H7 (cell line): ENCODE results near the gene LCN12. TPM values are rescaled to one million over a fixed set of nuclear protein-coding genes. Genes with fewer than 3 reads are reported as not detected.

ENCODE experiments used
- DNase-seq: peaks from one replicate; pipeline ENCODE4 v3.0.0; 2012
- H3K27me3 ChIP-seq: 2 replicates; pipeline ENCODE4 v1.6.0; 2011; ENCODE audit warnings: mild to moderate bottlenecking, low read length; ENCODE audit not compliant: control insufficient read depth, insufficient read depth
- H3K36me3 ChIP-seq: replicated peaks from 2 replicates; pipeline ENCODE4 v1.5.1; 2011; ENCODE audit warnings: low read length; ENCODE audit not compliant: control insufficient read depth, insufficient read depth
- H3K4me3 ChIP-seq: 2 replicates; pipeline ENCODE4 v1.5.1; 2011; ENCODE audit warnings: low read depth, mild to moderate bottlenecking, control low read depth, low read length, moderate library complexity; ENCODE audit not compliant: insufficient read depth
- total RNA-seq: library from RNA; depleted of rRNA; stranded (reverse); fragments of >200 nt; shearing (Covaris generic); gene quantifications from 2 replicates; pipeline ENCODE4 v1.2.3, GENCODE V29; 2014

LCN12 gene
- total RNA-seq, 1 experiment from 2014 or later: 0.38 TPM

DNA sequence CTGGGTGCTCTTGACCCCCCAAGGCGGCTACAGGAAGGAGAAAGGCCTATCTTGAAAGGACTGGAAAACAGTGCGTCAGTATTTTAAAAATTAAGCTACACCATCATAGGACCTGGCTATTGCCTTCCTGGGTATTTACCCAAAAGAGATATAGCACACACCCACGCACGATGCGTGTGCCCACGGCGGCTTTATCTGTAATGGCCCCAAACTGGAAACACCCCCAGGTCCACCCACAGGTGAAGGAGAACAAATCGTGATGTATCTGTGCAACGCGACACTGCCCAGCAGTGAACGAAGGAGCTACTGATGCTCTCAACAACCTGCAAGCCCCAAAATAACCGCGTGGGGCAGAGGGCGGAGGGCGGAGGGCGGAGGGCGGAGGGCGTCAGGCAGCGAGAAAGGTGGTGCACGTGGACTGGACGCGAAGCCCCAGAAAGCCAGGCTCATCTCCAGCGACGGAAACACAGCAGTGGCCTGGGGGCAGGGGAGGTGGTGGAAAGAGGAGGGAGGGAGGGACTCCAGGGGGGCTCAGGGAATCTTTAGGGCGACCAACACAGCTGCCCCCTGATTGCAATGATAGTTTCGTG is 12.9 kb downstream of the LCN12 start:
- H3K4me3 ChIP-seq: no peak overlapping the region
- no peaks in the 10 kb centered on the region for H3K36me3 ChIP-seq
- no peaks in the 10 kb centered on the region for H3K27me3 ChIP-seq
- no peak for DNase-seq

DNA sequence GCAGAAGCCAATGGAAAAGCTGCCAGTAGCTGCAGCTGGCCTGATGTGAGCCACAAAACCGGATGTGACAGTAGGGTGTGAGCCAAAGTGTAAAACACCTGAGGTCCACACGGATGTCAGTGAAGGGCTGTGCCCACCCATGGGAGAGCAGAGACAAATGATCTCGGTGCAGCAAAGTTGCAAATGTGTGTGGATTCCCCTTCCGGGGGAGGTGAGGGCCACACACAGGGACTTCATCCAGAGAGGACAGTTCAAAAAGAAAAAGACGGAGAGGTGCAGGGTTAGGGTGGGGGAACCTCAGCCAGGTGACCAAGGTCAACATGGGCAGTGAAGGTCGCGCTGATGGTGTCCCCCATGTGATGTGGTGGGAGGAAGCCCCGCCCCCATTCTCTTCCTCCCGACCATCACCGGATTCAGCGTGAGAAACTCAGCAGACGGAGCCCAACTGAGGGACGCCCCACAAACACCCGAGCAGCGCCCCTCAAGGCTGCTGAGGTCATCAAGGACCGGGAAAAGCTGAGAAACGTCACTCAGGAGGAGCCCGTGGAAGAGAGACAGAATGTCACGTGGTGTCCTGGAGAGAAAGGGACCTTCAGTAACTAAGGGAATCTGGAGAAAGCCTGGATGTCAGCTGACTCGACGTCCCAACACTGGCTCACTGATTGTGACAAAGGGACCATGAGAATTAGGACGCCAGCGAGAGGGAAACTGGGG is 13.9 kb downstream of the LCN12 start:
- DNase-seq: no peak
- H3K4me3 ChIP-seq: no peak overlapping the region
- H3K36me3 ChIP-seq: no peaks in the 10 kb centered on the region
- H3K27me3 ChIP-seq: no peaks in the 10 kb centered on the region

DNA sequence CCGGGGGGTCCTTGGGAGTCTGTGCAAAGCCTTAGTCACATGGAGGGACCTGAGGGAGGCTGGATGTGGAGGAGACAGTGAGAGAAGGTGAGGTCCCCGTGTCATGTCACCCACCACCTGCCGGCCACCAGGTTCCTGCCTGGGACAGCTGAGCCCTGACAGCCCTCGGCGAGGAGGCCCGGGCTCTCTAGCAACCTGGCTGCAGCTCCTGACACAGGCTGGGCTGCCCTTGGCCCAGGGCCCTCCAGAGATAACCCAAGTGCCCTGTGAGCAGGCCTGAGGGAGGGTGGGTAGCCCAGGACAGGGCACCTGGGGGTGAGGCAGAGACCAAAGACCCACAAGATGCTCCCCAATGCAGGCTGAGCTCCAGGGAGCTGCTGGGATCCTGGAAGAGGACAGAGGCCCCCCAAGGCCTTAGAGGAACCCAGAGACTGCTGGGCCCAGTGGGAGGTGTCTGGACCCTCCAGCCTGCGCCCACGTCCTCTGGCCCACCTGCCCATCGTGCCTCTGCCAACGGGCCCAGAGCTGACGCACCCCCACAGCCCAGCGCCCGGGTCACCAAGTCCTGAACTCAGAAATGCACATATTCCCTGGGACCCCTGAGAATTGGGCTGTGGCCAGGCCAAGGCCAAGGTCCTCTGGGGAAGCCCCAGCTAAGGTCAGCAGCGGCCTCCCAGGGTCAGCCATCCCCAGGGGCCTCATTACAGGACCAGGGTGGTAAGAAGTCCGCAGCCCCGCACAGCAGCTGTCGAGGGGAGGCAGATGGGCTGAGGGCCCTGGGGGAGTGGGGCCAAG is 16.5 kb downstream of the LCN12 start:
- H3K27me3 ChIP-seq: no peaks in the 10 kb centered on the region
- DNase-seq: no peak
- H3K4me3 ChIP-seq: no peak overlapping the region
- no peaks in the 10 kb centered on the region for H3K36me3 ChIP-seq

DNA sequence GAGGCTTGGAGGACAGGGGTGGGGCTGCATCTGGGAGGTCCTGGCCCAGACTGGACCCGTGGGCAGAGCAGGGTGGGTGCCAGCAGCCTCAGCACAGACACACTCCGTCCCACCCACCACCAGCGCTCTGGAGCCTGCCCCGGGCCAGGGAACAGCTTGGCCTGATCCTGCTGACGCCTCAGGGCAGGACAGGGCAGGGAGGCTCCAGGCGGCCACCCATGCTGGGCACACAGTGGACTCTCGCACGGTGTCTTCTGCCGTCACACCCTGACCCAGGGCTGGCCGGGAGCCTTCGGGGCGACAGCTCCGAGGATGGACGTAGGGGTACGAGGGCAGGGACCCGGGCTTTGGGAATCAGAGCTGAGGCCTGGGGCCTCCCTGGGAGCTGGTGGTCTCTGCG is 17.1 kb downstream of the LCN12 start:
- no peak overlapping the region for H3K4me3 ChIP-seq
- no peaks in the 10 kb centered on the region for H3K36me3 ChIP-seq
- H3K27me3 ChIP-seq: no peaks in the 10 kb centered on the region
- DNase-seq: no peak

DNA sequence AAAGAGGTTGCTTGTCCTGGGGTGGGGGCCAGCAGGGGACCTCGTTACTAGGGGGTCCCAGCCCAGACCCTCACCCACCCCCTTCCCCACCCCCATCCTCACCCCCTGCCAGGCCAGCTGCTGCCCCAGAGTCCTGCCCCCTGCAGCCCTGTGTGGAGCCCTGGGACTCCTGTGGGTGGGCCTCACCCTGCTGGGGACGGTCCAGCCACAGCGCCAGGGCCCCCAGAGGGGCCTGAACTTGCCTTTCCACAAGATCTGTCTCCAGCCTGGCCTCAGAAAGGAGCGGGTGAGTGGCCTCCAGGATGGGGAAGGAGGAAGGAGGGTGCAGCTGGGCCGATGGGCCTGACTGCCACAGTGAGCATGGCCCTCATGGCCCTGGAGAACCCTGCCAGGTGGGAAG is 17.7 kb downstream of the LCN12 start:
- H3K4me3 ChIP-seq: no peak overlapping the region
- H3K36me3 ChIP-seq: no peaks in the 10 kb centered on the region
- no peaks in the 10 kb centered on the region for H3K27me3 ChIP-seq
- DNase-seq: no peak

DNA sequence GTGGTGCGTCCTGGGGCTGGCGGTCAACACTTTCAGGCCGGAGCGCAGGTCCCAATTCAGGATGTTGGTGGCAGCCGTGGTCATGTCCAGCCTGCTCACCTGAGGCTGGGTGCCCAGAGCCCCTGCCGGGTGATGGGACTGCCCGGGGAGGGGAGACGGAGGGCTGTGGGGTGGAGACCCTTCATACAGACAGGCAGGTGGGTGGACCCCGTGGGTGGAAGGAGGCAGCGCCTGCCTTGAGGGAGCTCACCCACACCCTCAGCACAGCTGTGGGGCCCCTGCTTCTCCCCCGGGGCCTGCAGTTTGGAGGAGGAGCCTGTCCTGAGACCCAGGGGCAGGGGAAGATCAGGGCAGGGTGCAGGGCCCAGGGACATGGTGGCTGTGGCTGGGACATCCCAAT is 18.3 kb downstream of the LCN12 start:
- no peak for DNase-seq
- H3K4me3 ChIP-seq: no peak overlapping the region
- no peaks in the 10 kb centered on the region for H3K36me3 ChIP-seq
- H3K27me3 ChIP-seq: no peaks in the 10 kb centered on the region

DNA sequence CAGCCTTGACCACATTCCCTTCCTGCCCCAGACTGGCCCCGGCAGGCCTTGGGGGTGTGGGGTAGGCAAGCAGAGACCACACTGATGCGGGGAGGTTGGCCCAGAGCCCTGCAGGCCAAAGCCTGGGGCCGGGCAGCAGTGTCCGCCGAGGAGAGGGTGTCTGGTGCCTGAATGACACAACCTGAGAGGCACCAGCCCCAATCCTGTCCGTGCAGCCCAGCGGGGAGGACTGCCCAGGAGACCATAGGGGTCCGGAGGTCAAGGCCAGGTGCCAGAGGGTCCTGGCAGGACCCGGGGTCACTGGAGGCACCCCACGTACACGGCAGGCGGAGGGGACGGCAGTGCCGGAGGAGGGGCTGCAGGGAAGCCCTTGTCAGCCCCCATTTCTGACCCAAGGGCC is 19.7 kb downstream of the LCN12 start:
- Histone ChIP-seq H3K27me3 (no peaks in the 10 kb centered on the region), H3K36me3 (no peaks in the 10 kb centered on the region), H3K4me3 (no peak overlapping the region)
- no peak for DNase-seq

DNA sequence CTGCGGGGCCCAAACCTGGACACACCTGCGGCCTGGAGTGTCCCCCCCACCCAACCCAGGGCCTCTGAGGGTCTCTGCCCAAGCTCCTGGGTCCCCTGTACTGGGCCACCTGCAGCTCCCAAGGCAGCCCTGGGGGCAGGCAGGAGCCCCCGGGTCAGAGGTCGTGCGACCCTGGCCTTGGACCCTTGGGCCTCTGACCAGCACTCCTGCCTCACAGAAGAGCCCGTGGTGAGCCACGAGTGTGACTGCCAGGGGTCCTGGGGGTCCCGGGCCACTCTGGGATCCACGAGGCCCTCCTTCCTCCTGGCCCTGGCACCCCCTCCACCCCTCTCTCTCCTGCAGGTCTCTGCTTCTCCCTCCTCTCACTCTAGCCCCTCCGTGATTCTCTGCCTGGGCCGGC is 20.3 kb downstream of the LCN12 start:
- H3K36me3 ChIP-seq: no peaks in the 10 kb centered on the region
- no peak overlapping the region for H3K4me3 ChIP-seq
- peaks cover 2% of the 10 kb centered on the region; the same call in 1 of the 2 replicates for H3K27me3 ChIP-seq
- DNase-seq: no peak

DNA sequence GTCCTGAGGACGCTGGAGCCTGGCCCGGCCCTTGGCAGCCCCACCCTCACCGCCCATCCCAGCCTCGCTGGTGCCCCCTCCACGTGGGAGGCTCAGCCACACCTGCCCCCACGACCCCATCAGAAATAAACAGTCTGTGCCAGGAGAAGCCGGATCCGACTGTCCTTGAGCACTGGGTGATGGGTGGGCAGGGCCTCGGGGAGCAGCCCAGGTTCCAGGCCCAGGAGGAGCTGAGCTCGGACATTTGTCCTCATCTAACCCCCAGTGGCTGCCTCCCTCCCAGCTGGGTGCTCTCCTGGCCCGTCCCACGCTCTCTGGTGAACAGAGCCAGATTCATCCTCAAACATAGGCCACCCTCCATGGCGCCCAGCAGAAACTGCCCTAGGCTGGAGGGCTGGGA is 20.7 kb downstream of the LCN12 start:
- peaks cover 6% of the 10 kb centered on the region; the same call in 1 of the 2 replicates for H3K27me3 ChIP-seq
- no peak overlapping the region for H3K4me3 ChIP-seq
- H3K36me3 ChIP-seq: no peaks in the 10 kb centered on the region
- DNase-seq: no peak

DNA sequence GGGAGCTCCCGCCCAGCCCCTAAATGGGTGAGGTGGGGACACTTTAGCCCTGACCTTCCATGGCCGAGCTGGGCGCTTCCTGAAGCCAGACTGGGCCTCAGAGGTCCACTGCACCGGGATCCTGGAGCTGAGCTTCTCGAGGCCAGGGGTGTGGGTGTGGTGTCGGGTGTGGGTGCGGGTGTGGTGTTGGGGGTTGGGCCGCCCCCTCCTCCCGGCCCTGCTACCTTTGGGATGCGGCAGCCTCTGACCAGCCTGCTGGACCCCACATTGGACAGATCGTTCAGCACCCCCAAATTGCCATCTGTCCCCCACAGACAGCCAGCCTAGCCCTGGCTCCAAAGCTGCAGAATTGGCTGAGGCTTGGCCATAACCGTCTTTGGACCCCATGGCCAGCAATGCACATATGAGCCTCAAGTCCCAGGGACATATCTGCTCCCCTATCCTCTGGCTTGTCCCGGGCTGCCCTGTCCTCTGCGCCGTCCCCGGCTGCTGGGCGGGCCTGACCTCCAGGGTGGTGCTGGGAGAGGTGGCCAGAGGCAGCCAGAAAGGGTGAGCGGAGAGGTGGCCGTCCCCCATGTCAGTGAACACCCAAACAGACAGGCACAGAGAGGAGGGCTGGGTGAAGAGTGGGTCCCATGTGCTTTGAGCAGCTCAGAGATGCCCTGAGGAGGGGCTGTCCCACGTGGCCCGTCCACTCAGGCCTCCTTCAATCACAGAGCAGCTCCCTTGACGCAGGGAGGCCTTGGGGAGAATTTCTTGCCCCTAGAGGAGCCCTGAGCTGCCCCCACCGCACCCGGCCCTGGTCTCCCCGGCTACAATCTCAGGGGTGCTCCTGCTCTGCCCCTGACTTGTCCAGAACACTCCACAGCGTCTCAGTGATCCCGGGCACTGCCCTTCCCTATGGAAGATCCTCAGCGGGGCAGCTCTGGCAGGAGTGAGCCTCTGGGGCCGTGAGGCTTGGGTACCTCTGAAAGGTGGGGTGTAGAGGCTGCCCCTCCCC is 21.8 kb downstream of the LCN12 start:
- peaks cover 7% of the 10 kb centered on the region; the same call in 1 of the 2 replicates for H3K27me3 ChIP-seq
- H3K4me3 ChIP-seq: no peak overlapping the region
- no peak for DNase-seq
- no peaks in the 10 kb centered on the region for H3K36me3 ChIP-seq

DNA sequence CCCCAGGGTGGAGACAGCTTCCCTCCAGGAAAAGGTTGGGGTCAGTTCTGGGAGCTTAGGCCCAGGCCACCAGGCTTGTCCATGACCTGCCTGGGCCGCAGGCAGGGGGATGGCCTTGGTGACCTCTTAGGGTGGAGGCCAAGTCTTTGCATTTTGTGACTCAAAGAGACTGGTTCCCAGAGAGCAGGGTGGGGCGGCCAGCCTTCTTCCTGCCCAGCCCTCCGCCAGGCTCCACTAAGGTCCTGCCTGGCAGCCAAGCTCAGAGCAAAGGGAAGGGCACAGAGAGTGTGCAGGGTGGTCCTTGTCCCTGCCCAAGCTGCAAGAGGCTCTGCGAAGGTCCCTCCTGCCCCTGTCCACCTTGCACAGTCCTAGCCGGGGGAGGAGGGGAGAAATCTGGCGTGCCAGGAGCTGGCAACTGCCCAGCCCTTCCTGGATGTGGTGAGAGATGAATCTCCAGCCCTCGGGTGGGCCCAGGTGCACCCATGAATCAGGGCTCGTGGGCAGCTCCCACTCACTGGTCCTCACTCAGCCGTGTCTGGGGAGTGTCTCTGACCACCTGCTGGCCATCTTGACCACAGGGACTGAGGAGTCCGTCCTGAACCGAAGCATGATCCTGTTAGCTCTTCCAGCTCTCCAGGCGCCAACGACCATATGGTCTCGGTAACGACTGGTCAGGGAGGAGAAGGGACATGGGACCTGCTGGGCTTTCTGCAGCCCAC is 22.9 kb downstream of the LCN12 start:
- Histone ChIP-seq H3K36me3 (no peaks in the 10 kb centered on the region), H3K27me3 (peaks cover 10% of the 10 kb centered on the region; the same call in 1 of the 2 replicates), H3K4me3 (no peak overlapping the region)
- no peak for DNase-seq

DNA sequence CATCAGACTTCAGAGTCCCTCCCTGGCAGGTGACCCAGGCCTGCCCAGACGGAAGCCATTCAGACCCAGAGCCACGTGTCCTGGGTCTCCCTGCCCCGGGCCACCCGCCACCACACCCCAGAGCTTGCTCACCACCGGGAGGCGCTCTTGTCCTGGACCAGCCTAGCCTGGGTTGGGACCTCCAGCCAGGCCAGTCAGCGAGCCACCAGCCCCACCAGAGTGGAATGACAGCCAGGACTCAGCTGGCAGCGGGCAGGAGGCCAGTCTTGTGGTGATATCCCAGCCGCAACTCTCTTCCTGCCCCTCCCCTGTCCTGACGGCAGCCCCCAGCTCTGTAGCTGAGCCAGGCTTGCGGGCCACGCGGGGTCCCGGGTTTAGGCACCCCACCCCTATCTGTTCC is 23.6 kb downstream of the LCN12 start:
- H3K27me3 ChIP-seq: peaks cover 10% of the 10 kb centered on the region; the same call in 1 of the 2 replicates
- H3K36me3 ChIP-seq: no peaks in the 10 kb centered on the region
- DNase-seq: peak; percentile 93
- no peak overlapping the region for H3K4me3 ChIP-seq

DNA sequence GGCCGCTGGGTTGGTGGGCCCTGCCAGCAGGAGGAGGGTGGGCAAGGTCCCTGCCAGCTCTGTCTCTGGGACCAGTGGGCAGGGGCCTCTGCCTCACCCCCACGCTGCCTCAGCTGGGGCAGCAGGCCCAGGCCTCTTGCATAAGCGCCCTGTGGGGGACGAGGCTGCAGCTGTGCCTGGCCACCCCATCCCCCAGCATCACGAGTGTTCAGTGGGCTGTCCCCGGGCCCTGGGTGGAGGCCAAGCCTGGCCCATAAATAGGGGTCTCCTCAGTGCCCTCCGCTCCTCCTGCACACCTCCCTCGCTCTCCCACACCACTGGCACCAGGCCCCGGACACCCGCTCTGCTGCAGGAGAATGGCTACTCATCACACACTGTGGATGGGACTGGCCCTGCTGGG is 25.1 kb downstream of the LCN12 start, which contains the start of gene PTGDS:
Gene PTGDS, plus strand, starts transcription at position 282 of the 400 bp plus-strand sequence. Its CDS starts 75 bp downstream, at position 357.
- DNase-seq: no peak

More for the DNA sequence above, 25.1 kb downstream of the LCN12 start, which contains the start of gene PTGDS:
- no peaks in the 10 kb centered on the region for H3K36me3 ChIP-seq
- peak within 1 kb of the TSS; percentile 61 for H3K4me3 ChIP-seq
- H3K27me3 ChIP-seq: peaks cover 10% of the 10 kb centered on the region; the same call in 1 of the 2 replicates
